ENCODE results near the gene LYL1.

The LYL1 gene

GRCh38 chr19:13053761-13054625 is 48.7 kb downstream of the LYL1 start:
- no peak for DNase-seq

DNA sequence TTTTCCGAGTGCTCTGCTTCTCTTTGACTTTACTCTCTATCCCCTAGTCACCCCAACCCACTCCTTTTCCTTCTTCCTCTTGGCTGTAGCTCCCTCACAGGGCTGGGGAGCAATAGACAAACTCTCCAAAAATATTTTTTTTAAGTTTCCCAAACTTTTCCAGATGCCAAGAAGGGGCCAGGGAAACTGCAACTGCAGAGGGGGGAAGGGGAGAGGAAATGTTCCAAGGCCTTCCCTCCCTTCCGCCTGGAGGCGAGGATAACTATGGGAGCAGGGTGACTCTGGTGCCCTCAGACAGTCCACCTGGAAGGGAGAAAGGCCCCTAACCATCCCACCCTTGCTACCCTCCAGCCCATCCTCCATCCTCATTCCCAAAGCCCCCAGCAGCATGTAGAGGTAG is 49.4 kb downstream of the LYL1 start:
- no peak for DNase-seq

- DNase-seq = no peak
Observed at GRCh38 chr19:13052447-13053175, 50.0 kb downstream of the LYL1 start.

- peak; percentile 82 for DNase-seq
Observed at GRCh38 chr19:13051557-13052165, 51.0 kb downstream of the LYL1 start.

- no peak for DNase-seq
Observed at GRCh38 chr19:13050274-13050673, 52.4 kb downstream of the LYL1 start.
